GM10266 (cell line): Measurements from ENCODE around the gene COLGALT1.
A peak's percentile ranks its signal among the peaks of the same experiment; 100 is the strongest.

Source experiments
- DNase-seq: peaks from one replicate; pipeline ENCODE4 v3.0.0; 2012; ENCODE audit errors: extremely low spot score
- TF ChIP-seq, protein P1 (sequence below): IDR thresholded peaks from 2 replicates; pipeline ENCODE4 v1.5.1; 2012; ENCODE audit warnings: mild to moderate bottlenecking, low read depth; ENCODE audit not compliant: control insufficient read depth, insufficient read depth; ENCODE audit errors: missing control alignments

The COLGALT1 gene

DNA sequence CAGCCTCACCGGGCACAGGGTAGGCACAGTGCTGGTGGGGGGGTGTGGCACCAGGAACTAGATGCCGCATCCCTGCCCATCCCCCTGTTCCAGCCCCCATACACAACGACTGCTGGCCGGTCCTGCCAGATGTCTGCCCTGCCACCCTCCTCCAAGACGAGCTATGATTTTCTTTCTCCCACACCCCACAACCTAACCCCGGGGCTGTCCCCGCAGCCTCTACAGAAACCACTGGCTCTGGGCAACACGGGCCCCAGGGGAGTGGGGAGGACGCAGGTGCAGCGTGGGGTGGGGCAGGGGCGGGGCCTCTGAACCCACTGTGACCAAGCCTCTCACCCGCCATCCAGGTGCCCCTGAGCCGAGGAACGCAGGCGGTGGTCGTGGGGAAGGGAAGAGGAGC is 28.5 kb upstream of the COLGALT1 start:
- TF ChIP-seq, protein P1, sequence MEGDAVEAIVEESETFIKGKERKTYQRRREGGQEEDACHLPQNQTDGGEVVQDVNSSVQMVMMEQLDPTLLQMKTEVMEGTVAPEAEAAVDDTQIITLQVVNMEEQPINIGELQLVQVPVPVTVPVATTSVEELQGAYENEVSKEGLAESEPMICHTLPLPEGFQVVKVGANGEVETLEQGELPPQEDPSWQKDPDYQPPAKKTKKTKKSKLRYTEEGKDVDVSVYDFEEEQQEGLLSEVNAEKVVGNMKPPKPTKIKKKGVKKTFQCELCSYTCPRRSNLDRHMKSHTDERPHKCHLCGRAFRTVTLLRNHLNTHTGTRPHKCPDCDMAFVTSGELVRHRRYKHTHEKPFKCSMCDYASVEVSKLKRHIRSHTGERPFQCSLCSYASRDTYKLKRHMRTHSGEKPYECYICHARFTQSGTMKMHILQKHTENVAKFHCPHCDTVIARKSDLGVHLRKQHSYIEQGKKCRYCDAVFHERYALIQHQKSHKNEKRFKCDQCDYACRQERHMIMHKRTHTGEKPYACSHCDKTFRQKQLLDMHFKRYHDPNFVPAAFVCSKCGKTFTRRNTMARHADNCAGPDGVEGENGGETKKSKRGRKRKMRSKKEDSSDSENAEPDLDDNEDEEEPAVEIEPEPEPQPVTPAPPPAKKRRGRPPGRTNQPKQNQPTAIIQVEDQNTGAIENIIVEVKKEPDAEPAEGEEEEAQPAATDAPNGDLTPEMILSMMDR: no peak
- DNase-seq: peak; percentile 64

- no peak for DNase-seq
- TF ChIP-seq, protein P1: no peak
Observed at GRCh38 chr19:17527326-17527725, 28.1 kb upstream of the COLGALT1 start.

GRCh38 chr19:17528610-17529009 is 26.8 kb upstream of the COLGALT1 start:
- TF ChIP-seq, protein P1: no peak
- no peak for DNase-seq

DNA sequence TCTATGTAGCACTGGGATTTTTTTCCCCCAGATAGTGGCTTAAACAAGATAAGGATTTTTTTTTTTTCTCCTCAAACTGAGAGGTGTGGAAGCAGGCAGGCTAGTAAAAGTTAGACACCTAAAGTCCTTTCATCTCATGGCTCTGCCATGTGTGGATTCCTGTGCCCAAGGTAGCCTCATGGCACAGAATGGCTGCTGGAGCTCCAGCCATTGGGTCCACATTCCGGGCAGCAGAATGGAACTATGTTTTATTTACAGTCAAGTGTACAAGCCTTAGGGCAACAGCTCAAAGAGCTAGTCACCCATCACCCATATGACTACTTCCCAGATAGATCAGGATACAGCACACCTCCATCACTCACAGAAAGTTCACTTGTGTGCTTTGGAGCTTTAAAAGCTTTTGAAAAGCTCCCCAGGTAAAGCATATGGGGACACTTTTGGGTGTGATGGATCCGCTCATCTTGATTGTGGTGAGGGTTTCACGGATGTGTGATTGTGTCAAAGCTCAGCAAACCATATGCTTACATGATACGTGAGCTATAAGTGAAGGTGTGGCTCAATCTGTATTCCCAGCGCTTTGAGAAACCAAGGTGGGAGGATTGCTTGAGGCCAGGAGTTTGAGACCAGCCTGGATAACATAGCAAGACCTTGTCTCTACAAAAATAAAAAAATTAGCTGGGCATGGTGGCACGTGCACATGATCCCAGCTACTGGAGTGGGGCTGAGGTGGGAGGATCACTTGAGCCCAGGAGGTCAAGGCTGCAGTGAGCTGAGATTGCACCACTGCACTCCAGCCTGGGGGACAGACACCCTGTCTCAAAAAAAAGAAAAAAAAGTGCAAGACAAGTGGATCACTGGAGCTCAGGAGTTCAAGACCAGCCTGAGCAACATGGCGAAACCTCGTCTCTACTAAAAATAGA is 25.9 kb upstream of the COLGALT1 start:
- no peak for DNase-seq
- TF ChIP-seq, protein P1: no peak

GRCh38 chr19:17530586-17530985 is 24.9 kb upstream of the COLGALT1 start:
- DNase-seq: no peak
- TF ChIP-seq, protein P1: no peak

GRCh38 chr19:17532116-17532515 is 23.3 kb upstream of the COLGALT1 start:
- DNase-seq: no peak
- TF ChIP-seq, protein P1: no peak

- TF ChIP-seq, protein P1: no peak
- no peak for DNase-seq
Observed at GRCh38 chr19:17532557-17532956, 22.9 kb upstream of the COLGALT1 start.
